GM18517 (cell line): ENCODE results near the gene BTNL9.
"Not testable (repeated sequence)": the region's sequence is repeated elsewhere in the genome, so short reads cannot be mapped to it uniquely, and the experiment has no call there.

ENCODE experiments used
- ATAC-seq: cut with Tn5 transposase; IDR thresholded peaks from one replicate; pipeline ENCODE4 v1.9.1; 2021; ENCODE audit warnings: mild to moderate bottlenecking, moderate library complexity; ENCODE audit not compliant: unreplicated experiment

BTNL9 gene

DNA sequence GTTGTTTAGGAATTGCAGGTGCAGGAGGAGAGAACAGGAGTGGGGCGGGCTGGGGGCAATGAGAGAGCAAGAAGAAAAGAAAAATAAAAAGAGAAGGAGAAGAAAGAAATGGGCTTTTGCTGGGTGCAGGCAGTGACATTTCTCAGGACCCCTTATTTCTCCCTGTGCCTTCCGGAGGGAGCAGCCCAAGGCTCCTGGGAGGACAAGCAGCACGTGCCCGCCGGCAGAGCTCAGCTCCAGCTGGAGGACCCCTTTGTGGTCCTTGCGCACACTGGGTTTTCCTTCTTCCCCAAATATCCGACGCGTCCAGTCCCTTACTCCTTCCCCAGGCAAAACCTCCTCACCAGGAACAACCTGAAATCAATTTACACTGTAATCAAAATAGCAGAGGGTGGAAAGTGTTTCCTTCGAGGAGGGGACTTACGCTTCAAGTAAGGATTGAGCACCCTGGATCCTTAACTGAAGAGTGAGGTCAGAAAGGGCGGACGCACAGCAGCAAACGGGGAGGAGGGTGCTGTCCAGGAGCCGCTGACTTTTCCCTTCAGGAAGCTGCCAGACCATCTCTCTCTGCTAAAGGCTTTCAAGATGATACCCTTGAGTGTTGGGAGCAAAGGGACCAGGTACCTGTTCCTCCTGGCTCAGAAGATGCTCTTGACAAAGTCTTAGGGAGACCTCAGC is 2.1 kb downstream of the BTNL9 start:
- ATAC-seq = no peak

DNA sequence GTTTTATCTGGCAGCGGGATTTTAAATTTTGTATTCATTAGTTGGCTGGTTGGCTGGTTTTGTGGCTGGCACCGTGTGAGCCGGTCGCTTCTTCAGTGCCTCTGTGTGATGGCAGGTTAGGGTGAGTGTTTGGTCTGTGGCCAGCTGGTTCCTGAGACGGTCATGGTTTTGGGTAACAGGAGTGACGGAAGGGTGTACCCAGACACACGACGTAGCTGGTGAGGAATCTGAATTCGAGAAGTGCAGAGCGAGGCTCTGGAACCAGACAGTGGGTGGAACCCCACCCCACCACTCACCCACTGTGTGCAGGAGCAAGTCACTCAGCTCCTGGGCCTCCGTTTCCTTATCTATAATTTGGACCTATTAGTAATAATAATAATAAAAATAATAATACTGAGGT is 2.7 kb downstream of the BTNL9 start:
- ATAC-seq = no peak

DNA sequence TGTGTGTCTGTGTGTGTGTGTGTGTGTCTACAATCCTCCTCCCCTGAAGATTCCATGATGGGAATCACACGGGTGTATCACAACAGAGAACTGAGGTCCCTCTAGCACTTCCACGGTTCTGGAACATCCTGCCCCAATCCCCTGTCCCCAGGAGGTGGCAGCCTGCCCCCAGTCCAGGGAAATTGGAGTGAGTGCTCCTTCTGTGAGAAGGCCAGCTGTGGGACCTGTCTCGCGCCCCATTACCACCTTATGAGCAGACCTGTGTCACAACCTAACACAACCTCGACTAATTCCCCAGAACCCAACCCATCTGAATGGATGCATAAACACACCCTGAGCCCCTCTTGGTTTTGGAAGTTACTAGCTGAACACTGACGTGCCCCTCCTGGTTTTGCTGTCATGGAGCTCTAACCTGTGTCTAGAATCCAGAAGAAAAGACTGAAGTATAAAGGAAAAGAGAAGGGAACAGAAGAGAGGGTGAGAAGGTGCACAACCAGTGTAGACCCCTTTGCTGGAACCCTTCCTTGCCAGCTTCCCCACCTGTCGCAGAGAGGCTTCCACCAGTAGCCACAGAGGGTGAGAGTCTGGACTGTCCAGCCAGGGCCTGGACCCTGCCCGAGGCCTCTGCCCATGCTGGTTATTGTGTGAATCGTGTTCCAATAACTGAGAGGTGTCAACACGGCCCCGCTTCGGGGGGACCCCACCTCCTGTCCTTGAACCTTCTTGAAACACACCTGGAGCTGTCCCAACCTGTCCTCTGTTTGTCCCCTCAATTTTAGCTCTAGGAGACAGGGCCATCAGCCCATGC is 3.4 kb downstream of the BTNL9 start:
- ATAC-seq = no peak

DNA sequence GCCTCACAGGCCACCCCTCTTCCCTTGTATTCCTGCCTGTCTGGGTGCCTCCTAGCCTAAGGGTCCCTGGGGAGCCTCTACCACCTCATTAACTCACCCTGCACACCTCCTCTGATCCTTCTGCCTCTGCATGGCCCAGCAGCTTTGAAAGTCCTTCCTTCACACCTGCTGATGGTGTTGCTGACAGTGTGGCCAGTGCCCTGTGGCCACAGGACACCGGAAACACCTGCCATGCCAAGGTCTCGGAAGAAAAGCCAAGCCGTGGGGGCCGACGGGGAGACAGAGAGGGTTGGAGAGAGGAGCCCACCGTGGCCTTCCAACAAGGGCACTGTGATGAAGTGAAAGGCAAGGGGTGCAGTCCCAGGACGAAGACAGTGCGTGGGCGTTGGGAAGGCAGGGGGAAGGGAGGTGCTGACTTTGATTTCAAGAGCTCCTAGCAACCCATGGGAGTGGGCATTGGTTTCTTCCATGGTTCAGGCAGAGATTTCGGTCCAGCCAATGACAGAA is 4.1 kb downstream of the BTNL9 start:
- ATAC-seq = no peak

DNA sequence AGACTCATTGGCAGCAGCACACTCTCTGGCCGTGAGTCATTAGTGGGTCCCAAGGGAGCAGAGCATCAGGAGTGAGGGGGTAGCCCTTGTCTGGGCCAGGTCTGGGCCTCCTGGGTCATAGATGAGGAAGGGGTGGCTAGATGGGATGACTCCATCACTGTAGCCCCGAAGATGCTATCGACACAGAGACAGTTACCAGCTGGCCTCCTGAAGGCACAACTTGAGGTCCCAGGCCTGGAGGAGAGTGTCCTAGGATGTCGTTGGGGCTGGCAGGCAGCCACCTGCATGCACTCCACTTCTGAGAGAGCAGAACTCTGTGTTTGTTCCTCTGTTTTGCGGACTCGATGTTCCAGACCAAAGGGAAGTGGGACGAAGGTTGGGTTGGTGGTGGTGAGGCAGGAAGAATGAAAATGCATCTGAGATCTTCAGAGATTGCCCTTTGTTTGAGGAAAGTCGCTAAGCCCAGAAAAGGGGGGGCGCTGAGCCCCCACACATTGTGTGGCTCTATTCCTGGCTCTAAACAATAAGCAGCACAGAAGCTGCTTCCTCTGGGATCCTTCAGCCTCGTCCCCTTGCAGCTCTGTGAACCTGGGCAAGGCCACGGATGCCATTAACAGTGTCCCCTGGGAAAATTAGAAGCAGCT is 4.7 kb downstream of the BTNL9 start:
- no peak for ATAC-seq

DNA sequence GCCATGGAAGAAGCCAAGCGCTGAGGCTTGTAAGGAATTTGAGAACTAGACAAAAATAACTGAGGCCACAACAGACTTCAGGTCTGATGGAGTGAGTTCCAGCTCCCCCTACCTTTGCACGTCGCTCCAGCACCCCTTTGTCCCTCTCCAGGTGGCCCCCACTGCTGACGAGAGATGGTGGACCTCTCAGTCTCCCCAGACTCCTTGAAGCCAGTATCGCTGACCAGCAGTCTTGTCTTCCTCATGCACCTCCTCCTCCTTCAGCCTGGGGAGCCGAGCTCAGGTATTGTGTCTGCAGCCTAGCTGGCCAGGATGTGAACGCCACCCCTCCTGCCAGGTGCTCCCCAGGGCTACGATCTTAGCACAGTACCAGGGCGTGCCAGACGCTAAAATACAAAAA is 5.2 kb downstream of the BTNL9 start:
- ATAC-seq = no peak

DNA sequence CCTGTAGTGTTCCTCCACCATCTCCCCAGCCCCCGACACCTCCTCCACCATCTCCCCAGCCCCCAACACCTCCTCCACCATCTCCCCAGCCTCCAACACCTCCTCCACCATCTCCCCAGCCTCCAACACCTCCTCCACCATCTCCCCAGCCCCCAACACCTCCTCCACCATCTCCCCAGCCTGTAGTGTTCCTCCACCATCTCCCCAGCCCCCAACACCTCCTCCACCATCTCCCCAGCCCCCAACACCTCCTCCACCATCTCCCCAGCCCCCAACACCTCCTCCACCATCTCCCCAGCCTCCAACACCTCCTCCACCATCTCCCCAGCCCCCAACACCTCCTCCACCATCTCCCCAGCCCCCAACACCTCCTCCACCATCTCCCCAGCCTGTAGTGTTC is 5.8 kb downstream of the BTNL9 start:
- not testable (repeated sequence) for ATAC-seq

DNA sequence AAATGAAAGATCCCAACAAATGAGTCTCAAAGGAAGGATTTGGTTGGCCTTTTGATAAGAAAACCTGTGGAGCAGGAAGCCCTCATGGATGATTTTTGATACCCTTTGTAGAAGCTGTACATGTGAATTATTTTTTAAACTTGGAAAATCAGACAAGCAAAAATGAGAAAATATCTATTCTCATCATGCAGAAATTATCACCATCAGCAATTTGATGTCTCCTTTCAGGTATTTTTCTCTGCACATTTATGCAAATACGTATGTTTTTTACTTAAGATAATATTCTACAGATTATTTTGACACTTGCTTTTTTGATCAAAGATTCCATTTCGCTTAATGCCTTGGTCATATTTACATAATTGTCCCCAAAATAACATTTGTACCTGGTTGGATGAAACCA is 7.2 kb downstream of the BTNL9 start:
- no peak for ATAC-seq

DNA sequence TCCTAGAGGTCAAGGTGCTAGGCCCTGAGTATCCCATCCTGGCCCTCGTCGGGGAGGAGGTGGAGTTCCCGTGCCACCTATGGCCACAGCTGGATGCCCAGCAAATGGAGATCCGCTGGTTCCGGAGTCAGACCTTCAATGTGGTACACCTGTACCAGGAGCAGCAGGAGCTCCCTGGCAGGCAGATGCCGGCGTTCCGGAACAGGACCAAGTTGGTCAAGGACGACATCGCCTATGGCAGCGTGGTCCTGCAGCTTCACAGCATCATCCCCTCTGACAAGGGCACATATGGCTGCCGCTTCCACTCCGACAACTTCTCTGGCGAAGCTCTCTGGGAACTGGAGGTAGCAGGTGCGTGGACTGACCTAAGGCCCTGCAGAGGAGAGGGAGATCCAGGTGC is 7.9 kb downstream of the BTNL9 start:
- no peak for ATAC-seq

DNA sequence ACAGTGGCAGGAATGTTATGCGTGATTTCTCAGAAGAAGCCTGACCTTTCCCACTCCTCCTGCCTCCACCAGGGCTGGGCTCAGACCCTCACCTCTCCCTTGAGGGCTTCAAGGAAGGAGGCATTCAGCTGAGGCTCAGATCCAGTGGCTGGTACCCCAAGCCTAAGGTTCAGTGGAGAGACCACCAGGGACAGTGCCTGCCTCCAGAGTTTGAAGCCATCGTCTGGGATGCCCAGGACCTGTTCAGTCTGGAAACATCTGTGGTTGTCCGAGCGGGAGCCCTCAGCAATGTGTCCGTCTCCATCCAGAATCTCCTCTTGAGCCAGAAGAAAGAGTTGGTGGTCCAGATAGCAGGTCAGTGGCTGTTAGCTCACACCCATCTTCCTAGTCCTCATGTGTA is 9.9 kb downstream of the BTNL9 start:
- ATAC-seq = no peak

DNA sequence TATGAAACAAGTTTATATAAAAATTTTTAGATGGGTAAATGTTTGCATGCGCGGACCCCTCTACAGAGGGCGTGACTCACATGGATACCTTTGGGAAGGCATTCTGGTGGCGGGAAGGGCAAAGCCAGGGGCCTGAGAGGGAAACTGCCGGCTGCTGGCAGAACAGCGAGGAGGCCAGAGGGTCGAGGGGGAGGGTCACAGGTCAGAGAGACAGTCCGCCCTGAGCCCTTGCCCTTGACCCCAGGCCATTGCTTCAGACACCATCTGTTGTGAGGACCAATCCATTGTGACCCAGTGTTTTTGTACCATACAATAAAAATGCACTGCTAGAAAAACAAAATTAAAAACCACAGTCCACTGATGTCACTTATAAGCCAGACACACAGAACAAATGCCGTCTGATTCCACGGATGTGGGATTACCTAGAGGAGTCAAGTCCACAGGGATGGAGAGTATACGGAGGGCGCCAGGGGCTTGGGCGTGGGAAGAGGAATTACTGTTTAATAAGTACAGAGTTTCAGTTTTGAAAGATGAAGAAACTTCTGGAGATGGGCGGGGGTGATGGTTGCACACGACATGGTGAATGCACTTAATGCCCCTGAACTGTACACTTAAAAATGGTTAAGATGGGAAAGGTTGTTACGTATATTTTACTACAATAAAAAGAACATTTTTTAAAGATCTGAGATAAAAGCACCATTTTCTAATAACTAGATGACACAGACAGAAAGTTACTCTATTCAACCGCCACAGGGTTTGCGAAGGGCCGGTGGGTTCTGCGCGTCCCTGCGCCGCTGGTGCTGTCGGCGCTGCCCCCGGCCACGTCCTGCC is 12.0 kb downstream of the BTNL9 start:
- ATAC-seq = no peak

DNA sequence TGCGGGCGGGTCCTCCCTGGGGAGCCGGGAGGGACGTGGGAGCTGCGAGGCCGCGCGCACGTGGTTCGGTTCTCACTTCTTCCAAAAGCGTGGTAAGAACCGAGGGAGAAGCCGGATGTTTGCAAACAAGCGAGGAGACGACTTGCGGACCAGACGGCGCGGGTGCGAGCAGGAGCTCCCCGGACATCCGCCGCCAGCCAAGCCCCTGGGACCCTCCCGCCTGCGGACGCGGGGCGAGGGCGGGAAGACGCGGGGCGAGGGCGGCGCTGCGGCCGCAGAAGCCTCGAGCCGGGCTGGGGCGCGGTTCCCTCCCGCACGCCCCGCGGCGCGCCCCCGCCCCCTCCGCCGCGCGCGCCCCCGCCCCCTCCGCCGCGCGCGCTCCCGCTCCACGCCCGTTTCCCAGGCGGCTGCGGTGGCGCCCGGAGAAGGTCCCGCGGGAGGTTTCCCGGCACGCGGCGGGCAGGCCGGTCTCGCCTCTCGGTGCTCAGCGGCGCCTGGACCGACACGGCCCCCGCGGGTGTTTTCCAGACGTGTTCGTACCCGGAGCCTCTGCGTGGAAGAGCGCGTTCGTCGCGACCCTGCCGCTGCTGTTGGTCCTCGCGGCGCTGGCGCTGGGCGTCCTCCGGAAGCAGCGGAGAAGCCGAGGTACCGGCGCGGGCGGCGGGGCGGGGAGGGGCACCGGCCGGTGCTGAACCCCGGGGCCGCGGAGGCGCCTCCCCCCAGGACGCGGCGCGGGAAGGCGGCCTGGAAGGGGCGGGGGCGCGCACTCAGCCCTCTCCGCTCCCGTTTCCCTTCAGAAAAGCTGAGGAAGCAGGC is 12.8 kb downstream of the BTNL9 start:
- no peak for ATAC-seq

DNA sequence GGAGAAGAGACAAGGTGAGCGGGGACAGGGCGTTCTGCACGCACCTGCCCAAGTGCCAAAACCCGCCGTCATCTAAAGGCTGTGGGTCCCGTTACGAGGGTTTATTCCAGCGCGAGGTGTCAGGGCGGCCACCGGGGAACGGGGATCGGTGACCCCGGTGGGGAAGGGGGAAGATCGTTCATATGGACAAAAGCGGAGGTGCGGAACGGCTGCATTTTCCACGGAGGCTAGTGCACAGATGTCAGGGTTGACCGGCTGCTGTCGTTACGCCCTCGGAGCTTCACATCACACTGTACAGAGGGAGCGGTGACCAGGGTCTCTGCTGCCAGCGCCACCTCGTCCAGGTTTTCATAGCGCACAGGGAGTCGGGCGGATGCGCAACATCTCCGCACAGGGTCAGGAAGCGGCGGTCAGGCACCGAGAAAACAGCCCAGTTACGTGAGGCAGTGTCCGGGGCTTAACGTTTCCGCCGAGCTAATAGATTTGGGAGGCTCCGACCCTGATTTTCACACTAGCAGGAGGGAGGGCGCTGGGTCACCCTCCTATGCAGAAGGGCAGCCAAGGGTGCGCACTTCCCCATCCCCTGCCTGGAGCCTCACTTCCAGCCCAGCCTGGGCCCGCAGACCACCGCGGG is 13.5 kb downstream of the BTNL9 start:
- no peak for ATAC-seq

DNA sequence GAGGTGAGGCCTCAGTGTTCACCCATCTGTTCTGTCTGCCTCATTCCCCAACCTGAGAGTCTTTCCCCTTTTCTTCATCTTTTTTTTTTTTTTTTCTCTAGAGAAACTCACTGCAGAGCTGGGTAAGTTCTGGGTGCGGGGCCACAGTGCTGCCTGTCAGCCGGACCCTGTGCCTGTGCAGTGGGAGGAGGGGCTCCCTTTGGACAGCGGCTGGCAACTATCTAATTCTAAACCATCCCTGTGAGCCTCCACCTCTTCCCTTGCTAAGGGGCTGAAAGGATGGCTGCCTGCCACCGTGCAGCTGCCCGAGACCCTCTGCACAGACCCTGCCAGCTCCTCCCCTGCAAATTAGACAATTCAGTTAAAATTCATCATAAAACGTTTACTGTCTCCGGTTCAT is 14.1 kb downstream of the BTNL9 start:
- no peak for ATAC-seq

DNA sequence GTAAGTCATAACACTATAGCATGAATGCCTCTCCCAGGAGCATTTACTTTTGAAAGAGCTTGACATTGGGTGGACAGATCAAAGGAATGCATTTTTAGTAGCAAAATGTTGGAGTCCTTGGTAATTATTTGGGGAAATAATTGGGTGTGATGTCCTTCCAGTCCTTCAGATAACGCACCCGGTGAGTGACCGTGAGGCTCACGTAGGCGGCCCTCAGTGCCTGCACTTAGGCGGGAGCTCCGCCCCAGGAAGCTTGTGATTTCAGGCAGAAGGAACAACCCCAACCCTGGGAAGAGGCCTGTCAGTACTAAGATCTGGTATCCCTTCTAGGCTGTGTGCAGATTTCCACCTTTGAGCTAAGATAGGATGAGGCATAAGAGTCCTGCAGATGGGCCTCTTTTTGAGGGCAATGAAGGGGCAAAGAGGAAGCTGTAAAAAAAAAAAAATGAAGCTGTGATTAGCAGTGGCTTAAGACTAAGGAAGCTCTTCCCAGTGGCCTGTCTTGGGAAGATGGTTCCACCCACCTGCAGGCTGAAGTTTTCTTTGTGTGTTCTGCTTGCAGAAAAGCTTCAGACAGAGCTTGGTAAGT is 14.9 kb downstream of the BTNL9 start:
- no peak for ATAC-seq

DNA sequence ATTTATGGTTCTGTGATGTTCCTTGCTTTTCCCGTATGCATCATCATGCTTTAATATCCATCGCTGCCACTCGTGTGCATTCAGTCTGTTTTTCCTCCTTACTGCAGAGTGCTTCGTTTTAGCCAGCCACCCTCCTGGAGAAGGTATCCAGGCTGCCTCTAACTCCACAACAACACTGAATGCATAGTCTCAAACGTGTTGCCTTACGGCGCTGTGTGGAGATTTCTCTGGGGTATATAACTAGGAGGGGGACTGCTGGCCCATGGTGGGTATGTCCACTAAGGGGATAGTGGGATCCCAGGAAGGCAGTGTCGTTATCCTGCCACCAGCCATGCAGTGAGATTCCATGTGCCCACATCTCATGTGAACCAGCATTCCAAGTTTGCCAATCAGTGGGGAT is 16.4 kb downstream of the BTNL9 start:
- no peak for ATAC-seq

DNA sequence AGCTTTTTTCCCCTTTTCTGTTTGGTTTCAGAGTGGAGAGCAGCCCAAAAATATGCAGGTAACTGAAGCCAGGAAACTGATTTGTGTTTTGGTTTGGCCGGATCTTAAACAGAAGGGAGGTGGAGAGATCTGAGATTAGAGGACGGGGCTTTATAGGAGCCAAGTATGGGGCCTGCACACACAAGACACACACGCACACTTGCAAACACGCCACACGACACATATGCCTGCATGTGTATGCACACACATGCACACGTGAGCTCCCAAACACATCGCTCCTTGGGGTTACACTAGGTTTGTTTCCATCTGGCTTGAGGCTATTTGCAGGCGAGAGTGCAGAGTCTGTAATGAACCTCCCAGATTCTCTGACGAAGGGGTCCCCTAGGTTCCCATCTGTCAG is 18.3 kb downstream of the BTNL9 start:
- ATAC-seq = no peak

DNA sequence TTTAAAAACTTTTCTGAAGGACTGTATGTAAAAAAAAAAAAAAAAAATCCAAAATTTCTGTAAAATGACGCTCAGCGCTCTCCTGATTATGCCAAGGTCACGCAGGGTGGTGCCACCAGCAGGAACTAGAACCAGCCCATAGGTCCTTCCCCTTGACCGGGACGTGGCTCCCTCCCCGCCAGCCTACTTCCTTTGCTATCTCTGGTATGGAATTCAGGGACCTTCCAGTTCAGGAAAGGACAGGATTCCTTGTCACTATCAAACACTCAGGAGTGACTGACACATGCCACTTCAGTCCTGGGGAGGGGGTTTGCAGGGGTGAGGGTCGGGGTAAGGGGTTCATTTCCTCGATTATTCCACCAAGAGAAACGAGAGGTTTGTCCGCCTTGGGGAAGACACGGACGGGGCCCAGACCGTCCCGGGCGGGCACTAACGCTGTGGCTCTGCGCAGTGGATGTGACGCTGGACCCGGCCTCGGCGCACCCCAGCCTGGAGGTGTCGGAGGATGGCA is 18.8 kb downstream of the BTNL9 start:
- no peak for ATAC-seq
